Thymus (tissue), 11 donors: ENCODE results near the gene IGLL1. TPM values are rescaled to one million over a fixed set of nuclear protein-coding genes. Genes with fewer than 3 reads are reported as not detected.
"Not testable (repeated sequence)": the region's sequence is repeated elsewhere in the genome, so short reads cannot be mapped to it uniquely, and the experiment has no call there.

Experiments used
- DNase-seq, 9 donors: peaks; one replicate each; pipeline ENCODE4 v3.0.0-alpha.2; 2013; ENCODE audit warnings: low spot score in 9 of 9, low read depth in 6 of 9, missing footprints in 1 of 9
- H3K27ac ChIP-seq, 2 donors: one replicate each; pipeline ENCODE4 v1.5.1; 2013; ENCODE audit warnings: control low read depth in 1 of 2, low read depth in 1 of 2, low read length in 1 of 2, mild to moderate bottlenecking in 1 of 2, moderate library complexity in 1 of 2
- H3K27me3 ChIP-seq, 2 donors: one replicate each; pipeline ENCODE4 v1.5.1; 2013; ENCODE audit warnings: low read length in 1 of 2; ENCODE audit not compliant: control insufficient read depth in 2 of 2, insufficient read depth in 1 of 2
- H3K36me3 ChIP-seq, 2 donors: one replicate each; pipeline ENCODE4 v1.5.1; 2013; ENCODE audit warnings: low read length in 1 of 2, mild to moderate bottlenecking in 1 of 2, moderate library complexity in 1 of 2; ENCODE audit not compliant: control insufficient read depth in 2 of 2, insufficient read depth in 2 of 2
- H3K4me1 ChIP-seq, 2 donors: one replicate each; pipeline ENCODE4 v1.5.1; 2013; ENCODE audit warnings: low read length in 2 of 2; ENCODE audit not compliant: control insufficient read depth in 2 of 2, insufficient read depth in 2 of 2
- H3K4me3 ChIP-seq, 2 donors: one replicate each; pipeline ENCODE4 v1.5.1; 2013; ENCODE audit warnings: low read length in 2 of 2, control low read depth in 1 of 2, mild to moderate bottlenecking in 1 of 2
- H3K9me3 ChIP-seq, 2 donors: one replicate each; pipeline ENCODE4 v1.5.1; 2013; ENCODE audit warnings: low read length in 1 of 2, mild to moderate bottlenecking in 1 of 2; ENCODE audit not compliant: control insufficient read depth in 2 of 2, insufficient read depth in 1 of 2
- WGBS: extraction: QIAGEN DNeasy Blood & Tissue Kit; methylation state at CpG from one replicate; pipeline ENCODE4 v1.1.7; 2013; 5-methylcytosine and 5-hydroxymethylcytosine counted together
- polyA plus RNA-seq: library from polyadenylated mRNA; stranded (reverse); fragments of 200-250 nt; gene quantifications from one replicate; pipeline ENCODE4 v1.2.3, GENCODE V29; 2013
- total RNA-seq: library from RNA; stranded (reverse); fragments of 120-200 nt; gene quantifications from one replicate; pipeline ENCODE4 v1.2.4, GENCODE V29; 2013
- donor health status: healthy.

Gene IGLL1
- total and polyA plus RNA-seq, 2 donors = 3.5 to 78.6 TPM

GRCh38 chr22:23542391-23542790 is 37.7 kb downstream of the IGLL1 start:
- DNase-seq = not testable (repeated sequence)

GRCh38 chr22:23541849-23542281 is 38.2 kb downstream of the IGLL1 start:
- H3K9me3 ChIP-seq, H3K27me3 ChIP-seq, H3K4me3 ChIP-seq, H3K27ac ChIP-seq, H3K36me3 ChIP-seq: not testable (repeated sequence)
- H3K4me1 ChIP-seq = peaks cover 11 to 25% of the 10 kb centered on the region in 2 donors
- 20% methylated on average over 7 of the region's 7 CpGs for WGBS
- peak in 1 of 9 donors; percentile 28 for DNase-seq

More at GRCh38 chr22:23542391-23542790, 37.7 kb downstream of the IGLL1 start:
- not testable (repeated sequence) for H3K4me3 ChIP-seq, H3K36me3 ChIP-seq, H3K27ac ChIP-seq, H3K27me3 ChIP-seq, H3K9me3 ChIP-seq
- H3K4me1 ChIP-seq = peaks cover 6 to 20% of the 10 kb centered on the region in 2 donors
- WGBS = 92% methylated on average over 3 of the region's 3 CpGs

- not testable (repeated sequence) for DNase-seq
Measured at GRCh38 chr22:23540837-23541236, 39.3 kb downstream of the IGLL1 start.

GRCh38 chr22:23539839-23540198 is 40.3 kb downstream of the IGLL1 start:
- H3K4me1 ChIP-seq = peaks cover 12 to 45% of the 10 kb centered on the region in 2 donors
- DNase-seq, H3K27ac ChIP-seq, H3K4me3 ChIP-seq, H3K27me3 ChIP-seq, H3K9me3 ChIP-seq, H3K36me3 ChIP-seq: not testable (repeated sequence)
- WGBS = 19% methylated on average over 6 of the region's 7 CpGs

More at GRCh38 chr22:23540837-23541236, 39.3 kb downstream of the IGLL1 start:
- not testable (repeated sequence) for H3K4me3 ChIP-seq, H3K36me3 ChIP-seq, H3K27ac ChIP-seq, H3K9me3 ChIP-seq, H3K27me3 ChIP-seq
- H3K4me1 ChIP-seq = peaks cover 12 to 35% of the 10 kb centered on the region in 2 donors
- 95% methylated on average over 5 of the region's 5 CpGs for WGBS

GRCh38 chr22:23539135-23539838 is 40.8 kb downstream of the IGLL1 start:
- Histone ChIP-seq H3K4me3 (no peak overlapping the region), H3K27me3 (no peaks in the 10 kb centered on the region), H3K36me3 (no peaks in the 10 kb centered on the region), H3K27ac (peak overlapping the region in 1 of 2 donors; percentile 32), H3K9me3 (no peaks in the 10 kb centered on the region), H3K4me1 (peaks cover 12 to 50% of the 10 kb centered on the region in 2 donors)
- WGBS = 31% methylated on average over 21 of the region's 21 CpGs
- peak in 7 of 9 donors; percentile 68 to 92 (median 74) for DNase-seq

- not testable (repeated sequence) for DNase-seq
- 91% methylated on average over 6 of the region's 6 CpGs for WGBS
Measured at GRCh38 chr22:23538696-23539030, 41.4 kb downstream of the IGLL1 start.

GRCh38 chr22:23537830-23538695 is 42.0 kb downstream of the IGLL1 start:
- H3K9me3 ChIP-seq, DNase-seq, H3K27me3 ChIP-seq, H3K4me3 ChIP-seq, H3K36me3 ChIP-seq: not testable (repeated sequence)
- Histone ChIP-seq H3K27ac (peak overlapping the region in 1 of 2 donors; percentile 72), H3K4me1 (peaks cover 12 to 62% of the 10 kb centered on the region in 2 donors)
- 91% methylated on average over 19 of the region's 19 CpGs for WGBS

More at GRCh38 chr22:23538696-23539030, 41.4 kb downstream of the IGLL1 start:
- not testable (repeated sequence) for H3K27ac ChIP-seq, H3K4me3 ChIP-seq, H3K9me3 ChIP-seq, H3K36me3 ChIP-seq, H3K27me3 ChIP-seq
- peaks cover 12 to 56% of the 10 kb centered on the region in 2 donors for H3K4me1 ChIP-seq

GRCh38 chr22:23537416-23537815 is 42.7 kb downstream of the IGLL1 start:
- no peaks in the 10 kb centered on the region for H3K36me3 ChIP-seq
- peaks cover 12 to 69% of the 10 kb centered on the region in 2 donors for H3K4me1 ChIP-seq
- no peaks in the 10 kb centered on the region for H3K9me3 ChIP-seq
- 29% methylated on average over 11 of the region's 11 CpGs for whole genome bisulfite sequencing
- H3K4me3 ChIP-seq = no peak overlapping the region
- peak in 4 of 9 donors; percentile 43 to 71 (median 64) for DNase-seq
- H3K27me3 ChIP-seq = peaks cover 0 to 2% of the 10 kb centered on the region in 2 donors
- peak overlapping the region in 1 of 2 donors; percentile 72 for H3K27ac ChIP-seq

- H3K27ac ChIP-seq = peak overlapping the region in 1 of 2 donors; percentile 72
- WGBS = 87% methylated on average over 17 of the region's 17 CpGs
- H3K27me3 ChIP-seq = peaks cover 0 to 2% of the 10 kb centered on the region in 2 donors
- DNase-seq = peak in 1 of 9 donors; percentile 21
- H3K36me3 ChIP-seq = no peaks in the 10 kb centered on the region
- H3K4me1 ChIP-seq = peaks cover 12 to 74% of the 10 kb centered on the region in 2 donors
- no peaks in the 10 kb centered on the region for H3K9me3 ChIP-seq
- H3K4me3 ChIP-seq = no peak overlapping the region
Measured at GRCh38 chr22:23536821-23537345, 43.2 kb downstream of the IGLL1 start.
